ENCODE measurements around the gene ARID5B. TPM values are rescaled to one million over a fixed set of nuclear protein-coding genes. Genes with fewer than 3 reads are reported as not detected.

Gene ARID5B
- total RNA-seq, 1 donor from 2014 or later: 68.3 TPM

- no peak for DNase-seq
Observed at GRCh38 chr10:62075912-62076311, 174.4 kb downstream of the ARID5B start.

DNA sequence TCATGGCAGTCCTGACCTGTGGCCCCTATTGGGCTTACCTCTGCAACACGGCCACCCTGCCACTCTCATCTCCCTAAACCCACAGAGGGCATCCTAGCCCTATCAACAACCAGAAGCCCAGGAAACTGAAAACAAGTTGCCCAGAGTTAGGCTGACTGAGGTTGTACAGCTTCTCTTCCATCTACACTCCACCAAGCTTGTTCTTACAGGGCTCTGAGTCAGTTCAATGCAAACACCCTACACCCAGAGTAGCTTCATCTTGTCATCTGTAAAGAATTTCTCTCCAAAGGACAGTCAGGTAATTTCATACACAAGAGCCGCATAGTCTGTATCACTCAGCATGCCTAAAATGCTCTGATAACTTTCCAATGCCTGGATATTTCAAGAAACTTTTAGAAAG lies 175.4 kb downstream of the ARID5B start:
- no peak for DNase-seq

- DNase-seq: no peak
Observed at GRCh38 chr10:62077330-62078015, 176.0 kb downstream of the ARID5B start.

- no peak for DNase-seq
Observed at GRCh38 chr10:62079885-62080559, 178.5 kb downstream of the ARID5B start.

GRCh38 chr10:62080905-62081304 lies 179.4 kb downstream of the ARID5B start:
- no peak for DNase-seq

- peak; percentile 67 for DNase-seq
Observed at GRCh38 chr10:62081341-62082270, 180.1 kb downstream of the ARID5B start.

DNA sequence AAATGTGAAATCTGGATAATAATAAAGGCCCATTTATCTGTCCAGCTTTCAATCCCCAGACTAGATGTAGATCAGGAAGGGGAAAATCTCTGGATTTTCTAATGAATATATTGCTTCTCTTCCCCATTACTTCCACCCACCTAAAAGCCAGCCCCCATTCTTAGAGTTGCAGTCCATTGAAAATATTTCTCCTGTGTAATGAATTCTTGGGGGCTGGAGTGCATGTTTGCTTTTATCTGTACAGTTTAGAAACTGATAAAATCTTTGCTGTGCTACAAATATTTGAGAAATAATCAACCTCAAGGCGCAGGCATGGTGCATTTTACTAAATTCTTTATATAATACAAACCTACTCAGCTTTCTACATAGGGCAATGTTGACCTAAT lies 180.8 kb downstream of the ARID5B start:
- no peak for DNase-seq

DNA sequence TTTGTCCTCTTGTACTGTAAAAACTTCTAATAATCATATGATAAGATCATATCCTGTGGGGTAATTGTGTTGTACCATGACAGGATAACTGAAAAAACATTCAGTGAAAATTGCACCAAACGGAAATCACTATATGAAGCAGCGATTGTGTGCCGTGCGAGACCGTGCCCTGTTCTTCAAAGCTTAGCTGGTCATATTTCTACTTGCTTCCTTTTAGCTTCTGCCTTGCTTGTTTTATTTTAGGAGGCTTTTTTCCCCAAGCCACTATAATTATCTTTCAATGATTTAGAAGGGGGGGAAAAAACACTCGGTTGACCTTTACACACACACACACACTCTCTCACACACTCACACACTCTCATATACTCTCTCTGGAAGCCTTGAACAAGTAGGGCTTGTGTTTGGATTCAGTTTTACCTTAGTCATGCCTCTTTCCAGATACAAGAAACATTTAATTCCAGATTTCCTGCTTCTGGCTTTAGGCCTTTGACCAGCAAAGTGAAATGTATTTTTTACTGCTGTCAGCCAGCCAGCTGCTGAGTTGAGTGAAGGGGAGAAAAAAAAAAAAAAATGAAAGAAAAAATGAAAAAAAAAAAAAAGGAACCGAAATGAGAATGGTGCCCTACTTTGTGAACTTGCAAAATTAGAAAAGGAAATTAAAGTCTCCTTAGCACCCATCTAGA lies 181.4 kb downstream of the ARID5B start:
- peak; percentile 63 for DNase-seq

- peak; percentile 80 for DNase-seq
Observed at GRCh38 chr10:62083412-62084267, 182.1 kb downstream of the ARID5B start.

GRCh38 chr10:62084451-62084850 lies 183.0 kb downstream of the ARID5B start:
- DNase-seq: peak; percentile 39

DNA sequence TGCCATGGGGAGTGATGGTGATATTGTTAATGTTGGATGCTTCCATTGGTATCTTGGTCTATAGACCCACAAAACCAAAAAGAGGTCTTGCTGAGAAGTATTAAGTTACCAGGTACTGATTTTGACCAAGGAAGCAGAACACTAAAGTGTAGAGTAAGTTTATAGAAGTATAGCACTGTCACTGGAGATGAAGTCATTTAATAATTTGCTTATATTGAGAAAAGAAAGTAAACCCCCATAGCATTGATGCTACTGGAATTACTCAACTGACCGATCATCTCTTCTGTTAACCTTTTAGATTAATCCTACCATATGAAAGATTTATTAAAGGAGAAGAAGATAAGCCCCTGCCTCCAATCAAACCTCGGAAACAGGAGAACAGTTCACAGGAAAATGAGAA lies 183.9 kb downstream of the ARID5B start:
- DNase-seq: no peak

DNA sequence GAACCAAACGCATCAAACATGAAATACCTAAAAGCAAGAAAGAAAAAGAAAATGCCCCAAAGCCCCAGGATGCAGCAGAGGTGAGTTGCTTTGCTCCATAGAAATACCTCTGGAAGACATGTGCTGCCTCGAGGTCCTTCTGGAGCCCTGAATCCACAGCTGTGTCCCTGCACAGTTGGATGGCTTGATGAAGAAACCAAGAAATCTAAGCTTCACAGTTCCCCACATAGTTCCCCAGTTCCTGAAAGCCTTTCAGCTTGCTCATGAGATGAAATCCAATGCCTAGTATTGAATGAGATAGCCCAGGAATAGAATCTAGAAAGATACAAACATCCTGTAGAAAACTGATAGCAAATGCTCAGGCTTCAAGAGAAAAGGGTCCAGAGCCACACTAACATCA lies 184.3 kb downstream of the ARID5B start:
- no peak for DNase-seq

DNA sequence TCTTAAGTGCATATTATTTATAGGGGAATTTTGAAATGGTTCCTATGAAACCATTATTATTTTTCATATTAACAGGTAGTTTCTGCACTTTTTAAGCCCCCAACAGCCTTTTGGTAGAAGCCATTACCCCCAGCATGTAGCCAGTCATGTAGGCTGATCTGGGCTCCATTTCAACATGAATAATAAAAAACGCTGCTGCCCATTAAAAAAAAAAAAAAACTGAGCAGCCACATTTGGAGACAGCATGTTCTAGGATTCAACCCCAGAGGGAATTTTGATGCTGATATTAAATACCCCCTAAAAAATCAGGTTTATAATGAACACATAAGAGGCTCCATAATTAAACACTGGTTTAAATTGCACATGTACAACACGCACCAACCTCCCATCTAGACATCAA lies 185.8 kb downstream of the ARID5B start:
- DNase-seq: no peak

- no peak for DNase-seq
Observed at GRCh38 chr10:62088786-62089185, 187.3 kb downstream of the ARID5B start.

DNA sequence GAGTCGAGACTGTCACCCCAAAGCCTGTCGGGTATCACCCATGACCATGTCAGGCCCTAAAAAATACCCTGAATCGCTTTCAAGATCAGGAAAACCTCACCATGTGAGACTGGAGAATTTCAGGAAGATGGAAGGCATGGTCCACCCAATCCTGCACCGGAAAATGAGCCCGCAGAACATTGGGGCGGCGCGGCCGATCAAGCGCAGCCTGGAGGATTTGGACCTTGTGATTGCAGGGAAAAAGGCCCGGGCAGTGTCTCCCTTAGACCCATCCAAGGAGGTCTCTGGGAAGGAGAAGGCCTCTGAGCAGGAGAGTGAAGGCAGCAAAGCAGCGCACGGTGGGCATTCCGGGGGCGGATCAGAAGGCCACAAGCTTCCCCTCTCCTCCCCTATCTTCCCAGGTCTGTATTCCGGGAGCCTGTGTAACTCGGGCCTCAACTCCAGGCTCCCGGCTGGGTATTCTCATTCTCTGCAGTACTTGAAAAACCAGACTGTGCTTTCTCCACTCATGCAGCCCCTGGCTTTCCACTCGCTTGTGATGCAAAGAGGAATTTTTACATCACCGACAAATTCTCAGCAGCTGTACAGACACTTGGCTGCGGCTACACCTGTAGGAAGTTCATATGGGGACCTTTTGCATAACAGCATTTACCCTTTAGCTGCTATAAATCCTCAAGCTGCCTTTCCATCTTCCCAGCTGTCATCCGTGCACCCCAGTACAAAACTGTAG lies 191.0 kb downstream of the ARID5B start:
- no peak for DNase-seq

- no peak for DNase-seq
Observed at GRCh38 chr10:62093863-62094291, 192.4 kb downstream of the ARID5B start.

- DNase-seq: peak; percentile 89
Observed at GRCh38 chr10:62095181-62096122, 194.0 kb downstream of the ARID5B start.

- DNase-seq: peak; percentile 68
Observed at GRCh38 chr10:62096256-62096933, 194.9 kb downstream of the ARID5B start.

All from skin of body (tissue), 2 donors.